ENCODE results near the gene CYP4V2.

The CYP4V2 gene

DNA sequence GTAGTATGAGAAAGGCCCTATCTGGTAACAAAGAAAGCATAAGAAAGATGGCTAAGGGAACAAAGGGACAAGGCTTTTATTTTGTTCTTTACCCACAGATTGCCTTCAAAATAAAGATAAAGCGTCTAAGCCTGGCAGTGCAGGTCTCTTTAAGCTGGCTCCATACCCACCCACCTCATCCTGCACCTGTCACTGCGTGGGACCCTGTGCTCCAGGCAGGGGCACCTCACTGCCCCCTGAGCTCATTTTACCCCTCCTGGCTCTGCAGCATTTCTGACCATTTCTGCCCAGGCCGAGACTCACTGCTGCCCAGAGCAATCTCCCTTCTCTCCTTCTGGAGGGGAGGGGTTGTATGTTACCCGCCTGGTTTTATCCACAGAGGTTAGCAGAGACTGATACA, 1.7 kb upstream of the CYP4V2 start:
- no peak for DNase-seq (ENCODE audit: low read depth in 2 of 2)

DNA sequence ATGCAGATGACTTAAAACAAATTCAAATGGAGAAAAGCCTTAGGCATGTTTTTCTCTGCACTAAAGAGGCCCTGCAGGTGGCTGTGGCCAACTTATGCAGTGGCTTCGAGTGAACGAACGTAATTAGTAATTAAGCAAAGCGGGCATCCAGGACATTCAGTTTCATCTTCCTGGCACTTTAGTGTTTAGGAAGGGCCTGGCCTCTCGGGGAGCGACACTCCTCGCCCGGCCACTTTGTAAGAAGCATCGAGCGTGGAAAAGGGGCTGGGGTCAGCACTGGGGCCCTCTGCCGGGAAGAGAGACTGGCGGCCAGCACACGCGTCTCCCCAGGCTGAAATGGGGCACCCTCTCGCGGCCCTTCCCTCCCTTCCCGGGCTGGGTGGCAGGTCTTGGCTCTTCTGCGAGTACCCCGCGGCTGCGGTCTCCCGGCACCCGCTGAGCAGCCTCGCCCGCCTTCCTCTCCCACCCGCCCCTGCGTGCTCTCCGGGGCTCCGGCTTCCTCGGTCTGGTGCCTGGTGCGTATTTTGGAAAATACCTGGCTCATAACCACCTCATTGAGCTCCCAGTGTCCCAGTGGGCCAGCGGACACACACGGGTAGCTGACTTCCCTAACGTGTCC, 677 bp upstream of the CYP4V2 start:
- no peak for DNase-seq (ENCODE audit: low read depth in 2 of 2)

DNA sequence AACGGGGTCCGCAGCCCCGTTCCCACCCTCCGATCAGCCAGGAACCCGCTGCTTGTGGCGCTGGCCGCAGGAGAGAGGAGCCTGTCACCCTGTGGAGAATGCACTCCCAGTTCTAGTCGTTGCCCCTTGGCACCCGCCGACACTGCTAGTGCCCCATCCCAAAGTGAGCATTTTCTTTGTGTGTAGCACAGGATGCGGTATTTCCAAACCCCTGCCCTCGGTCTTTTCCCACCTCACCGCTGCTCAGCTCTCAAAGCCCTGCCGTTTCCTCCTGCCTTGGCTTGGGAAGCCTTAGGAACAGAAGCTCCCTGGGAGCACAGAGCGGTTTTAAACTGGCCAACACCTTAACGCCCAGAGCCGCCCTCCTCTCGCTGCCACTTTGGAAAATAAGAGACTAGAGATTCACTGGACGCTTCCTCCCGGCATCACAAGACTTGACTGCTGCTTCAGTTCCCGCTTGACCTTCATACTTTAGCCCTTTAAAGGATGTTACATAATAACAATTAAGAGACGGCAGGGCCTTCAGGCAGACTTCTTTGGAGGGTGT, 772 bp downstream of the CYP4V2 start:
- DNase-seq (ENCODE audit: low read depth in 2 of 2), result no peak

DNA sequence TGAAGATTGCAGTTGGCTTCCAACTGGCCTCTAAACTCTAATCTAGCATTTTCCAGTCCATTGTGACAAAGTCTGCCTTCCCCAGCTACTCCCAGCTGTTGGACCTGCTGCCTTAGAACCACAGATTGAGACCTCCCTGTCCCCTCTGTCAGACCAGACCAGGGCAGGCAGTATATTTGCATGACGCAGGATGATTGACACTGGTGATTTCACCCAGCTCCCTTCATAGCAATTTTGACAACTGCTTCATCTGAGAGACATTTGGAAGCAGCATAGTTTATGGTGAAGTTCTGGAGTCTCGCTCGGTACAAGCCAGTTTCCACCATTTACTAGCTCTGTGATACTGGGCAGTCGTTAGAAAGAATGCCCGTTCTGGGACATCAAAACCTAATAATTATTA, 2.5 kb downstream of the CYP4V2 start:
- DNase-seq (ENCODE audit: low read depth in 2 of 2), result no peak

DNA sequence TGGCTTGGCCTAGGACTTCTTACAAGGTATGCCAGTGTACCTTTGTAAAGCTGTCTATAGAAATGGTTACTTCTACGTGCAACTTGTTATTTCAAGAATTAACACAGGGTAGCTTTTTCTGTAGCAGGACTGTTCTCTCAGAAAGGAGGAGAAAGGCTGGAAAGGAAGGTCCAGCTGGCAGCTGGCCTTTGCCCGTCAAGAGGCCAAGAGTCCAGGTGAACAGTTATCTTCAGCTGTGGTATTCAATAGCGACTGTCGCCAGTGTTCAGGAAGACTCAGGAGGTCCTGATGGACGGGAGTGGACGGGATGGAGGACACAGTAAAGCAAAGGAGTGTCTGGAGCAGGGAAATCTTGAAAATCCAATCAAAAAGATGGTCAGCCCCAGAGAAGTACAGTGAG, 4.7 kb downstream of the CYP4V2 start:
- DNase-seq (ENCODE audit: low read depth in 2 of 2), result no peak

DNA sequence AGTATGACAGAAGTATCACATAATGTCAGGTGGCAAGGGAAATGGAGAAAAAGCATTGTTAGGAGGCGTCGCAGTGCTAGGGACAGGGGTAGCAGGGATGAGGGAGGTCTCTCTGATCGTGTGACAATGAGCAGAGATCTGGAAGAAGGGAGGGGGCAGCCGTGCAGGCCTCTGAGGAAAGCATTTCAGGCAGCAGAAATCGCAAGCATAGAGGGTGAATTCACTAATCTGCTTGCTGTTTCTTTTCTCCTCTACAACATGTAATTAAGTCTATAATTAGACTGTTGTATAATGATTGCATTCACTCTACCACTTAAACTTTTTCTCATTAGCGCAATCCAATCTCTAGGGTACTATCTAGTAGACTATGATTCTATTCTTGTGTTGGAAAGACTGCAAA, 9.1 kb downstream of the CYP4V2 start:
- no peak for DNase-seq (ENCODE audit: low read depth in 2 of 2)

DNA sequence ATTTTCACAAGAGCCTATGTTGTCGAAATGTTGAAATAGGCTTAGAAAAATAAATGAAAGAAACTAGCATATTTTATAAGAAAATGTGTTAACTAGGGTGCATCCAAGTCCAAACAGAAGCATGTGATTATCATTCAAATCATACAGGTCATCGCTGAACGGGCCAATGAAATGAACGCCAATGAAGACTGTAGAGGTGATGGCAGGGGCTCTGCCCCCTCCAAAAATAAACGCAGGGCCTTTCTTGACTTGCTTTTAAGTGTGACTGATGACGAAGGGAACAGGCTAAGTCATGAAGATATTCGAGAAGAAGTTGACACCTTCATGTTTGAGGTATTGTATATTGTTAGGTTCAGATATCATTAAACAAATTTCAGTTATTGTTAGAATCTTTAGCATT, 9.6 kb downstream of the CYP4V2 start:
- DNase-seq (ENCODE audit: low read depth in 2 of 2), result no peak

DNA sequence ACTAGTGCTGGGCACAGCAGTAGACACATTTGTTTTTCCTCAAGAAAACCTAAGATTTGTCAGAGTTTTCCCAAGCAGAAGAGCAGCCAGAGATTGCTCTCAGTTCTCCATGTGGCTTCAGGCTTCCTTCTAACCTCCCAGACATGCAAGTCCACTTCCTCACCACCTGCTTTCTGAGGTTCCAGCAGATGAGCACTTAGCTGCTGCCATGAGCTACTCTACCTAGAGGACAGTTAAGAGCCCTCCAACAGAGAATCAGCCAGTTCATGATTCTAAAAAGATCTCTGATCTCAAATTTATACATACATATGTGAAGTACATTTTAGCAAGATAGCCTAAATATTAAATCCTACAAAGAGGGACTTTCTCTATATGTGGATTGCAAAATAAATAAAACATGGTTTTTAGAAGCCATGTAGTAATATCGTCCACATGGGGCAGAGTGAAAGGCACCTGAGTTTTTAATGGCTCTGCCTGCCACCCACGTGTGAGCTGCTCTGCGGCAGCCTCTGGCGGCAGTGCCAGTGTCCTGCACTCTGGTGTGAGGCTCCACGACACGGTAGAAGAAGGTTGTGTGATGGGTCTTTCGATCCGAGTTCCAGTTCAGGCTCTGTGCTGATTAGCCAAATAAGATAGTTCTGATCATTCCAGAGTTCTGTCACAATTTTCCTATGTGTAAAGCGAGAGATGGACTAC, 10.3 kb downstream of the CYP4V2 start:
- no peak for DNase-seq (ENCODE audit: low read depth in 2 of 2)

DNA sequence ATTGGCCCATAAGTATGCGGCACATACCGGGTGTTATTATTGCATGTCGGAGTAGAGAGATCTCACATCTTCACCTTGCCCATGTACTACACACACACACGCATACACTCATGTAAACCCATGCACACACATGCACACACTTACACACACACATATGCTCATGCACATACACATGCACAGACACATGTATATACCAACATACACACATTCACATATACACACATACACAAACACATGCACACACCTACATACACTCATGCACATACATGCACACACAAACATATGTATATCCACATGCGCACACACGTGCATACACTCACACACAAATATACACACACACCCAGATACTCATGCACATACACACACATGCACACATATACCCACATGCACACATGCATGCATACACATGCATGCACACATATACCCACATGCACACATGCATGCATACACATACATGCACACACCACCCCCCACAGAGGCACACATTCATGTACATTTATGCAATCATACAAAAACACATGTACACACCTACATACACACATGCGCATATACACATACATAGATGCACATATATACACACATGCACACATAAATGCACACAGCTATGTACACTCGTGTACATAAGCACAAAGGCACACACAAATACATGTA, 11.2 kb downstream of the CYP4V2 start:
- no peak for DNase-seq (ENCODE audit: low read depth in 2 of 2)

DNA sequence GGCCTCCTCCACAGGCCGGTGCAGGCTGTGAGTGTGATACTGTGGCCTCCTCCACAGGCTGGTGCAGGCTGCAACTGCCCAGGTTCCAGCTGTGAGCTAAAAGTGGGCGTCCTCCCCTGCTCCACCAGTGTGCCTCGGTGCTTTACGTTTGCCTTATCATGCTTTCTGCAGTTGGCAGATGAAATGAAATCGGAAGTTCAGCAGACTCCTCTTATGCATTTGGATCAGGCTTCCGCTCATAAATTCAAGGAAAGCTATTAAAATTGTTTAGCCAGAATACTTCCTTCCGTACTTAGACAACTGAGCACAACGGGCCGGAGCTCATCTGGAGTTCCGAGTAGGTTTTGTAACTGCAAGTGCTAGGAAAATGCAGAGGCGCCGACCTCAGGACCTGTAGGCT, 12.0 kb downstream of the CYP4V2 start:
- DNase-seq (ENCODE audit: low read depth in 2 of 2), result no peak

DNA sequence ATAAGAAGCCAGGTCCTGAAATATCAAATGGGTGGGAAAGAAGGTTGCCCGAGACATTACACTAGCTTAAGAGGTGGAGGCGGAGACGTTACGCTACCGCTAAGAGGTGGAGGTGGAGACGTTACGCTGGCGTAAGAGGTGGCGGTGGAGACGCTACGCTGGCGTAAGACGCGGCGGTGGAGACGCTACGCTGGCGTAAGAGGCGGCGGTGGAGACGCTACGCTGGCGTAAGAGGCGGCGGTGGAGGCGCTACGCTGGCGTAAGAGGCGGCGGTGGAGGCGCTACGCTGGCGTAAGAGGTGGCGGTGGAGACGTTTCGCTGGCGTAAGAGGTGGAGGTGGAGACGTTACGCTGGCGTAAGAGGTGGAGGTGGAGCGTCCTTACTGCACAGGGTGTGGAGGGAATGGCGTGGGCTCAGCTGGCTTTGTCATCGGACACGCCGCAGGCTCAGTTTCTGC, 12.8 kb downstream of the CYP4V2 start:
- DNase-seq (ENCODE audit: low read depth in 2 of 2), result peak in 1 of 2 donors; percentile 39

DNA sequence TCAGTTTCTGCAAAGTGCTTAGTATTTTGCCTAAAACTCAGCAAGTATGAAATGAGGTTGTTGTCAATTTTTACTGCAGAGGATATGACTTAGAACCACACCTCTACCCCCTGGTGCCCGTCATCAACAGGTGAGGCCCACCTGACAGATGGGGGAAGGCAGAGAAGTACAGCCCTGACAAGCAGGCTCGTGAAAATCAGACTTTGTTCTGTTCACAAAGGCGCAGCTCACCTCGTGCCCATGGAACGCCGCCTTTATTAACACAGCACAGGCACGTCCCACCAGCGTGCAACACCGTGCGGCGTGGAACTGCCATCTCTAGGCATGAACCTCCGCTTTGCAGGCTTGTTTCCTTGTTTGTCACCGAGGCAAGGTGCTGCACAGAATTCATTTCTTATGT, 13.3 kb downstream of the CYP4V2 start:
- no peak for DNase-seq (ENCODE audit: low read depth in 2 of 2)

DNA sequence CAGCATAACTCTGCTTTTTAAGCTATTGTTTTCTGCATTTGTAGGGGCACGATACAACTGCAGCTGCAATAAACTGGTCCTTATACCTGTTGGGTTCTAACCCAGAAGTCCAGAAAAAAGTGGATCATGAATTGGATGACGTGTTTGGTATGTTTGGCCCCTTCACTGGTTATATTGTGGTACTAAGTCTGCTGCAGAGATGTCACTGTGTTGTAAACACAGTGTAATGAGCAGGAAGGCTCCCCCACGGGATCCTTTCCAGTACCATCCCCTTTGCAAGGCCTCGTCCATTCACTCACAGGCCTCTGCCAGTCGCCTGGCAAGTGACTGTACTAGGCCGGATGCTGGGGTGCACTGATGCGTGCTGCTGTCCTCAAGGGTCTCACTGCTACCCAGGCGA, 13.8 kb downstream of the CYP4V2 start:
- no peak for DNase-seq (ENCODE audit: low read depth in 2 of 2)

DNA sequence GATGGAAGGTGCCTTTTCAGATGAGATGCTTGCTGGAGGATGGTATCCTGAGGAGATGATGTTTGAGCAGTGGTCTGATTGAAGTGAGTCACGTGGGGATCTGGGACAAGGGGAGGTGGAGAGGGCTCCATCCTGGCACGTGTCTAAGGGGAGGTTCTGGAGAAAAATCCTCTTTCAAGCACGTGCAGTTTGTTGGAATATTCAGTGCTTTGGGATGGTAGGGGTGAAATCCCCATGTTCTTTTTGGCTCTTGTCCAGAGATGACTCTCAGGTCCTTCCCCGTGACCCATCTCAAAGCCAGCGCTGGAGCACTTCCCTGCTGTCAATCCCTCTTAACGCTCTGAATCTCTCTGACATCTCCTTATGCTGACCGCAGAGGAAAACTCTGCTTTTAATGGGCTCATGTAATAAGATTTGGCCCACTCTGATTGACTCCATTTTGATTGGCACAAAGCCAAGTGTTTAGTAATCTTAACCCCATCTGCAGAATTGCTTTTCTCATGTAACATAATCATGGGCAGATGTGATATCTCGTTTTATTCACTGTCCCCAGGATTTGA, 25.2 kb downstream of the CYP4V2 start:
- DNase-seq (ENCODE audit: low read depth in 2 of 2), result no peak

DNA sequence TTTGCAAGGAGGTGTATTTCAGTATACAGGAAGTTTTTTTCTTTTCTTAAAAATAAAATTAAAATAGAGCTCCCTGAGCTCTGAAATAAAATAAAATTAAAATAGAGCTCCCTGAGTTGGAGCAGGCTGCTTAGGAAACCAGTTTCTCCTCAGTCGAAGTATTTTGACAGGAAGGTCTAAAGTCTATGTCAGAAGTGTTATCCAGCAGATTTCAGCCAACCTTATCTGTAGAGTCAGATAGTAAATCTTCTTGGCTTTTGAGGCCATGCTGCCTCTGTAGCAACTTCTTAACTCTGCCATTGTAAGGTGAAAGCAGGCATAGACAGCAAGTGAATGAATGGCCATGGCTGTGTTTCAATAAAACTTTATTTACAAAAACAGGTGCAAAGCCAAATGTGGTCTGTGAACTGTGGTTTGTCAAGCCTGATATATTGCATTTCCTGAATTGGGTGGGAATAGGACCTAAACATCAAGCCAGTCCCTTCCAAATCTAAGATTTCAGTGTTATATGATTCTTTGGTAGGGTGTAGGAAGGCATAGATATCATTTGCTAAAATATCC, 26.4 kb downstream of the CYP4V2 start:
- no peak for DNase-seq (ENCODE audit: low read depth in 2 of 2)

DNA sequence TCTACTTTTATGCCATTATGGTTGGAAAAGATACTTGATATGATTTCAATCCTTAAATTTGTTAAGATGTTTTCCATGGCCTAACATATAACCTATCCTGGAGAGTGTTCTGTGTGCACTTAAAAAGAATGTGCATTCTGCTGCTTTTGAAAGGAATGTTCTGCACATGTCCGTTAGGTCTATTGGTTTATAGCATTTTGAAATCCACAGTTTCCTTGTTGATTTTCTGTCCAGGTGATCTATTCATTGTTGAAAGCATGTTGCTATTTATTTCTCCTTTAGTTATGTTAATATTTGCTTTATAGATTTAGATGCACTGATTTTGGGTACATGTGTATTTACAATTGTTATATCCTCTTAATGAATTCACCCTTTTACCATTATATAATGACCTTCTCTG, 30.3 kb downstream of the CYP4V2 start:
- DNase-seq (ENCODE audit: low read depth in 2 of 2), result no peak

DNA sequence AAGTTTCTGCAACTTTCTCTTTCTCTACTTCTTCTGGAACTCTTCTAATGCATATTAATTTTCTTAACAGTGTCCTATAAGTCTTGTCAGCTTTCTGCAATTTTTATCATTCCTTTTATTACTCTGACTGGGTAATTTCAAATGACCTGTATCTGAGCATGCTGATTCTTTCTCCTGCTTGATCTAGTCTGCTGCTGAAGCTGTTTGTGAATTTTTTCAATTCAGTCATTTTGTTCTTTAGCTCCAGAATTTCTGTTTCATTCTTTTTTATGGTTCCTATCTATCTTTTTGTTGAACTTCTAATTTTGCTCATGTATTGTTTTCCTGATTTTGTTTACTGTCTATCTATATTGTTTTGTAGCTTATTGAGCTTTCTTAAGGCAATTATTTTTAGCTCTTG, 34.5 kb downstream of the CYP4V2 start:
- DNase-seq (ENCODE audit: low read depth in 2 of 2), result no peak

DNA sequence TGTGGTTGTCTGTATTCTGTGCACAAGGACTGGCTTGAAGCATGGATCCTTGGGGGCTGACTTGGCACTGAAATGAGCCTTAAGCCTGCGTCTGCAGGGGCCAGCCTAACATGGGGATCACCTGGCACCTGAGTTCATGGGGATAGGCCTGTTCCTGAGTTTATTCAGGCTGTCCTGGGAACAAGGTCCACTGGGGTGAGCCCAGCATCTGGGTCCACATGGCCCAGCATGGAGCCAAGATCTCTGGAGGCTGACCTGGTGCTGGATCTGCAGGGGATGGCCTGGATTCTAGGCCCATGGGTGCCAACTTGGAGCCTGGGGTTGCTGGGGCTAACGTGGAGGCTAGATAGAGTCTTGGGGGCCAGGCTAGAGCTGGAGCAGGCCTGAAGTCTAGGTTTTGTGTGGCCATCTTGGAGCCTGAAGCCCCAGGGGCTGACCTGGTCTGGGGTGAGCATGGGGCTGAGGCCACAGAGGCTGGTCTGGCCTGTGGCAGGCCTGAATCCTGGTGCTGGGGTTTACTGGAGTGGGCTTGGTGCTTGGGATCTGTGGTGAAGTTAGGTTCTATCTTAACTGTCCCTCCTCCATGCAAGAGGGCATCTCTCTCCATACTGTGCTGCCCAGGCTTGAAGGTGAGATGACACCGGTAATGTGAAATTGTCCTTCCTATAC, 35.3 kb downstream of the CYP4V2 start:
- DNase-seq (ENCODE audit: low read depth in 2 of 2), result no peak

DNA sequence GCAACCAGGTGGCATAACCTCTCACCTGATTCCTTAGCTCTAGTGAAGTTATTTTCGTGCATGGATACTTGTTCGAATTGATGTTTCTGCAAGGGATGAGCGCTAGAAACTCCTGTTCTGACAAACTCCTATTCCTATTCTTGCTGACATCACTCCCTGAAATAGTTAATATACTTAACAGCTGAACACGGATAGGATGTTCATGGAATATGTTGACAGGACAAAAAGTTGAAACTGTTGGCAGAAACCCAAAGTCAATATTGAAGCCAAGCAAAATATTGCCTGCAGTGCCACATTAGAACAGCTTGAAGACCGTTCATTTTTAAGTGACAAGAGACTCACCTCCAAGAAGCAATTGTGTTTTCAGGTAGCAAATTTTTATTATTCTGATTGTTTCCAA, 35.9 kb downstream of the CYP4V2 start, which contains the start of gene KLKB1:
TSS of gene KLKB1 (plus strand) at position 287 of the 400 bp plus-strand sequence. CDS start 689 bp downstream, outside the sequence.
- DNase-seq (ENCODE audit: low read depth in 2 of 2), result no peak

DNA sequence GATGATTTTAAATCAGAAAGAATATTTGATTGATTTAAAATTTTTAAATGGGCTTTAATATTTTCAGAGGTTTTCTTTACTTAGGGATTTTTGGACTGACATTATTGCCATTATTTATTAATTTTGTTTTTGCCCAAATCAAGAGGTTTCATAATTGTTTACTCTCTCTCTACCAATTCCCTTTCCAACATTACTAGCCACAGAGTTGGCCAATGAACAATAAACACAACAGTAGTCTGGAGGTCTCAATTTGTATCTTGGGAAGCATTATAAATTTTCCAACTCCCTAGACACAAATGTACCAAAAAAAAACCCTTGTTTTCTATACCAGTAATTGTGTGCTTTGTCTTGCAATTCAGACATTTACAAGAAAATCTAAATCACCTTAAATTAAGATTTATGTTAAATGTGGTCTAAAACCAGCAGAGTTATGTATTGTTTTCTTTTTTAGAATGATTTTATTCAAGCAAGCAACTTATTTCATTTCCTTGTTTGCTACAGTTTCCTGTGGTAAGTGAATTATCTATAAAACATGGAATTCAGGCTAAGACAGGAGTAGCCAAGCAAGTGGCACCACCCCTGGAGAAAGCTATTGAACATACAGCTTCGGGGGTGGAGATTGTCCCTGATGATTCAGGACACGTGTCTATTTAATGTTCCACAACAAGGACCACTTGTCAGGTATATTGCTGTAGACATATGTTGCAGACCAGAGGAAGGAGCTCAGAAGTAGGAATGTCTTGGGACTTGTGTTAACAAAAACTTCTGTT, 36.6 kb downstream of the CYP4V2 start:
- DNase-seq (ENCODE audit: low read depth in 2 of 2), result no peak

DNA sequence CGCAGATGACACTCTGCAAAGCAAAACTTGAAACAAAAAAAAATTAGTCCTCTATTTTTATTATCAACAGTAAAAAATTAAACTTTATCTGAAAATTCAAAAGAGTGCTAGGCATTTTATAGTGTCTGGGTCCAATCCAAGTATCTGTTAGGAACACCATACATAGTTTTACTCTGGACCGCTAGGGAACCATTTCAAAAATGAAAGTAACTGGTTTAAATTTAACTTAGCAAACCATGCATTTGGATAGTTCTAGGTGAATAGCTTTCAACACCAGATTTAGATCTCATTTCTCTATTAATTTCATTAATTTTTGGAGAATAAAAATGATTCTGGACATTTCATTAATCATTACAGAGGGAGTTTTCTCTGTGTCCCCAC, 37.1 kb downstream of the CYP4V2 start:
- DNase-seq (ENCODE audit: low read depth in 2 of 2), result no peak

All from stimulated activated CD4-positive, alpha-beta T cell treated with anti-CD3 and anti-CD28 coated beads, Interleukin-1b, Interleukin-23, amount 100 ng/mL, for 1 hour (primary cell).